NCI-H526 treated with DMSO at 0.1 percent for 48 hours (cell line): Measurements from ENCODE around the gene ACR.
"Not testable (repeated sequence)": the region's sequence is repeated elsewhere in the genome, so short reads cannot be mapped to it uniquely, and the experiment has no call there.

Source experiments
- DNase-seq: peaks from one replicate; lab custom pipeline; 2025; lab: John Stamatoyannopoulos, UW

Gene ACR

GRCh38 chr22:50780244-50780643 lies 42.2 kb downstream of the ACR start:
- not testable (repeated sequence) for DNase-seq

- not testable (repeated sequence) for DNase-seq
Observed at GRCh38 chr22:50782253-50782652, 44.2 kb downstream of the ACR start.

GRCh38 chr22:50783033-50783879 lies 45.3 kb downstream of the ACR start, which contains the start of gene RABL2B:
Gene RABL2B, minus strand, starts transcription at chr22:50783636. Its CDS starts 1,342 bp downstream, at chr22:50782294.
- peak; percentile 31 for DNase-seq

- DNase-seq = not testable (repeated sequence)
Observed at GRCh38 chr22:50783880-50784276, 45.9 kb downstream of the ACR start.

- not testable (repeated sequence) for DNase-seq
Observed at GRCh38 chr22:50785289-50785688, 47.3 kb downstream of the ACR start.

GRCh38 chr22:50786936-50787335 lies 48.9 kb downstream of the ACR start:
- not testable (repeated sequence) for DNase-seq
